K562 (cell line): ENCODE results near the gene TFAM. TPM values are rescaled to one million over a fixed set of nuclear protein-coding genes. Genes with fewer than 3 reads are reported as not detected.

Experiments
- ATAC-seq: fragments of 200-7000 bp; cut with Tn5 transposase; 3 replicates; pipeline ENCODE4 v1.9.1; 2020; ENCODE audit warnings: moderate library complexity
- BruUV-seq: library from RNA; stranded (reverse); fragments of 400-500 nt; replicated peaks from 2 replicates; lab custom pipeline; 2021; lab: Mats Ljungman, UMichigan
- CTCF ChIA-PET: fragments of 300-600 bp; formaldehyde crosslinking; extraction: SDS; loops from one replicate; lab custom pipeline; 2021; ENCODE audit warnings: low intra/inter-chr PET ratio; lab: Yijun Ruan, JAX
- POLR2A ChIA-PET: fragments of 300-600, 350-650 bp; sonication (Branson Sonifier 250); formaldehyde crosslinking; extraction: SDS; loops from one replicate; lab custom pipeline; 2021; ENCODE audit warnings: antibody characterized with exemption, inconsistent platforms; lab: Yijun Ruan, JAX
- DNase-seq, 4 experiments: peaks; one replicate each; pipeline versions ENCODE4 v3.0.0 to v3.0.0-alpha.2; 2011 to 2018; ENCODE audit warnings: low spot score in 3 of 4, mixed read lengths in 3 of 4; ENCODE audit errors: extremely low read depth in 1 of 4
- FAIRE-seq: peaks from 2 replicates; lab custom pipeline; 2011; peaks lifted over from hg19 to GRCh38; lab: Jason Lieb, UNC
- H2AFZ ChIP-seq: 2 replicates; pipeline ENCODE4 v1.6.0; 2011; ENCODE audit warnings: low read depth, low read length, control low read depth, inconsistent platforms
- H3K27ac ChIP-seq: fragments of 200-600 bp; 3 replicates; pipeline ENCODE4 v1.8.0; 2011; ENCODE audit warnings: low read depth, mild to moderate bottlenecking, control low read depth, inconsistent platforms, low read length, moderate library complexity, mixed read lengths; ENCODE audit errors: extremely low read depth
- H3K27me3 ChIP-seq, 2 experiments: fragments of 300-600 bp in 1 of 2; 2 replicates in 1 of 2; 3 replicates in 1 of 2; pipeline versions ENCODE4 v1.6.0 to v1.8.0; 2011; ENCODE audit warnings: inconsistent platforms in 2 of 2, low read length in 2 of 2, mild to moderate bottlenecking in 1 of 2, mixed read lengths in 1 of 2, moderate library complexity in 1 of 2; ENCODE audit not compliant: control insufficient read depth in 2 of 2, insufficient read depth in 2 of 2
- H3K36me3 ChIP-seq: fragments of 300-600 bp; 3 replicates; pipeline ENCODE4 v1.8.0; 2011; ENCODE audit warnings: mild to moderate bottlenecking, low read length, inconsistent platforms; ENCODE audit not compliant: control insufficient read depth, insufficient read depth
- H3K4me1 ChIP-seq, 2 experiments: fragments of 200-600 bp in 1 of 2; replicated peaks in 1 of 2; 2 replicates in 1 of 2; 3 replicates in 1 of 2; pipeline versions ENCODE4 v1.5.1 to v1.8.0; 2011; ENCODE audit warnings: inconsistent platforms in 2 of 2, low read length in 2 of 2, mild to moderate bottlenecking in 1 of 2, mixed read lengths in 1 of 2, moderate library complexity in 1 of 2; ENCODE audit not compliant: control insufficient read depth in 2 of 2, insufficient read depth in 2 of 2
- H3K4me2 ChIP-seq: 2 replicates; pipeline ENCODE4 v1.6.1; 2011; ENCODE audit warnings: low read length, control low read depth, inconsistent platforms, mixed read lengths; ENCODE audit not compliant: insufficient read depth
- H3K4me3 ChIP-seq: fragments of 200-600 bp; sonication (generic), shearing (Covaris generic); 2 replicates; pipeline ENCODE4 v1.5.1; 2016; ENCODE audit warnings: control low read depth, inconsistent platforms
- H3K79me2 ChIP-seq: fragments of 200-600 bp; 3 replicates; pipeline ENCODE4 v1.8.0; 2011; ENCODE audit warnings: low read length, inconsistent platforms; ENCODE audit not compliant: control insufficient read depth, insufficient read depth
- H3K9ac ChIP-seq, 2 experiments: 2 replicates each; pipeline versions ENCODE4 v1.6.0 to v1.6.1; 2011; ENCODE audit warnings: low read depth in 2 of 2, low read length in 2 of 2, control low read depth in 1 of 2, inconsistent platforms in 1 of 2, mild to moderate bottlenecking in 1 of 2, mixed read lengths in 1 of 2; ENCODE audit not compliant: insufficient read depth in 1 of 2
- H3K9me1 ChIP-seq: one replicate; pipeline ENCODE4 v1.6.0; 2011; ENCODE audit warnings: inconsistent platforms, mild to moderate bottlenecking, low read length, moderate library complexity; ENCODE audit not compliant: control insufficient read depth, insufficient read depth
- H3K9me3 ChIP-seq: replicated peaks from 2 replicates; pipeline ENCODE4 v1.5.1; 2011; ENCODE audit warnings: low read depth, low read length, inconsistent platforms; ENCODE audit not compliant: control insufficient read depth, insufficient read depth
- H4K20me1 ChIP-seq: replicated peaks from 2 replicates; pipeline ENCODE4 v1.6.1; 2011; ENCODE audit warnings: low read length, inconsistent platforms, mixed read lengths; ENCODE audit not compliant: control insufficient read depth, insufficient read depth
- GTF2E2 ChIP-seq: fragments of 200-800 bp; sonication (Bioruptor generic); IDR thresholded peaks from 2 replicates; pipeline ENCODE4 v1.6.1; 2016; ENCODE audit warnings: missing genetic modification characterization, missing compliant biosample characterization
- ZNF436 ChIP-seq: fragments of 250-450, 450-650 bp; sonication (Bioruptor Pico); formaldehyde crosslinking; IDR thresholded peaks from 2 replicates; pipeline ENCODE4 v1.7.0; 2020; ENCODE audit warnings: mild to moderate bottlenecking
- WGBS: fragments of 100-300 bp; shearing (Covaris generic); methylation state at CpG from one replicate; pipeline ENCODE4 v1.1.6; 2016; ENCODE audit warnings: low coverage, mixed read lengths; ENCODE audit not compliant: insufficient coverage; ENCODE audit errors: missing lambda C conversion rate; 5-methylcytosine and 5-hydroxymethylcytosine counted together
- in situ Hi-C: fragments of 300-500 bp; cut with MboI; formaldehyde crosslinking; loops from 4 replicates; pipeline ENCODE4 v1.15.0; 2018; ENCODE audit warnings: inconsistent platforms, mixed read lengths
- intact Hi-C: fragments of 100-400 bp; cut with micrococcal nuclease; formaldehyde crosslinking; loops from 2 replicates; pipeline ENCODE4 v1.14.2; 2022
- polyA plus RNA-seq, 8 experiments: library from polyadenylated mRNA; depleted of rRNA in 4 of 8; stranded (reverse) in 5 of 8; unstranded in 3 of 8; fragments of >200 nt; fragmentation: Nextera tagmentation in 2 of 8; fragmentation: Illumina TruSeq in 1 of 8; extraction: Ambion mirVana in 2 of 8; extraction: Trizol in 1 of 8; gene quantifications; 2 replicates each; pipeline versions ENCODE4 v1.2.1 to v1.2.3, GENCODE V29; 2011 to 2014; ENCODE audit warnings: inconsistent platforms in 1 of 8, missing spikeins in 1 of 8
- total RNA-seq, 7 experiments: library from RNA; depleted of rRNA in 6 of 7; stranded (reverse); fragments of >200 nt in 6 of 7; fragmentation: Illumina TruSeq in 2 of 7; extraction: Trizol in 2 of 7; gene quantifications; 2 replicates each; pipeline versions ENCODE4 v1.2.1 to v1.2.3, GENCODE V29; 2011 to 2021; ENCODE audit warnings: low replicate concordance in 1 of 7
- TF ChIP-seq, protein P1 (sequence below), 2 experiments: fragments of 450-650 bp in 1 of 2; sonication (generic) in 1 of 2; formaldehyde crosslinking in 1 of 2; IDR thresholded peaks in 1 of 2; conservative IDR thresholded peaks in 1 of 2; 2 replicates each; pipeline versions ENCODE4 v1.6.1 to v1.8.1; 2016 to 2023; ENCODE audit warnings: mild to moderate bottlenecking in 2 of 2, moderate library complexity in 2 of 2, inconsistent platforms in 1 of 2, missing genetic modification reagents in 1 of 2

TFAM gene
- total and polyA plus RNA-seq, 9 of the 15 experiments (the other 6 are each of a cell fraction or from before 2014, with no cell fraction given) = 74.3 to 227 (median 155) TPM

DNA sequence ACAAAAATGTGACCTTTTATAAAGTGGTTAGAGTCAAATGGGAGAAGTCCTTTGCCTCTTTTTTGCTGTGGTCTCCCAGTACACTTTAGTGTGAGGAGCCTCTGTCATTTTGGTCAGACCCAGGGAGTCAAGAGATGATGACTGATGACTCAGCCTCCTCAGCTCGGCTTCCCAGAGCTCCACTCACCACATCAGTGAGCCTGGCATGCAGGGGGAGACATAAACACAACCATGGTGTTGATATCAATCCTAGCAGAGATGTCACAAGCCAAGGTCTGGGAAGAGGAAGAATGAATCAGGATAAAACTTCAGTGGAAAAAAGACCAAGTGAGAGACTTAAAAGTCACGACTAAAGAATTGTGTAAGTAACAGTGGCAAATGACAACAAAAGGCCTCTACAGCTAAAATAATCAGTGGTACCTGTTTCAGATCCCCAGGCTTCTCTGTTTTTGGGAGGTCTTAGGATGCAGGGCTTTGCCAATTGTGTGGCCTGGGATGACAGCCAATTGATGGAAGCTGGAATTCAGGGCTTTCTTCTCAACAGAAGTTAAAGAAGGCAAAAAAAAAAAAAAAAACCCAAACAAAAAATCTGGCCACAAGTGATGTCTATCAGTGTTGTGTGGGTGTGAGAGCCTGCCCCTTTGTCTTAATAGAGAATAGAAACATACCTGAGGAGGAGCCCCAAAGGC, 50.2 kb downstream of the TFAM start:
- WGBS = 0% methylated on average over 2 of the region's 2 CpGs
- H3K27me3 ChIP-seq = no peaks in the 10 kb centered on the region
- H3K9me3 ChIP-seq = no peaks in the 10 kb centered on the region
- H3K9ac ChIP-seq = no peak overlapping the region
- no peak for FAIRE-seq
- 0 out of 3 replicates have a peak, but pooled peaks have one; percentile 38 for ATAC-seq
- in situ Hi-C loops = no loop called here
- no TSS peak for BruUV-seq
- intact Hi-C loops = no loop called here
- H4K20me1 ChIP-seq = no peaks in the 10 kb centered on the region
- H3K4me1 ChIP-seq = no peaks in the 10 kb centered on the region
- DNase-seq = peak in 1 of 4 experiments; percentile 14
- H3K79me2 ChIP-seq = no peaks in the 10 kb centered on the region
- H3K4me3 ChIP-seq = no peak overlapping the region
- no peaks in the 10 kb centered on the region for H3K9me1 ChIP-seq
- TF ChIP-seq, protein P1, sequence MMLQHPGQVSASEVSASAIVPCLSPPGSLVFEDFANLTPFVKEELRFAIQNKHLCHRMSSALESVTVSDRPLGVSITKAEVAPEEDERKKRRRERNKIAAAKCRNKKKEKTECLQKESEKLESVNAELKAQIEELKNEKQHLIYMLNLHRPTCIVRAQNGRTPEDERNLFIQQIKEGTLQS (IDR thresholded peaks at IDR 0.05) = peak; percentile 31; the same call in 1 of the 2 replicates
- TF ChIP-seq, protein P1 (CRISPR knock-in tag; conservative IDR thresholded peaks at IDR 0.05) = no peak
- TF ChIP-seq ZNF436 (CRISPR knock-in tag) (no peak), GTF2E2 (no peak)
- TF ChIP-seq, all 486 proteins: peak for 1
- H3K27ac ChIP-seq = no peak overlapping the region
- ChIA-PET POLR2A (interaction anchor here (1.1 kb wide), 1 partner anchor 12 kb away, joined by 4 read pairs; no protein-coding TSS in a partner anchor), CTCF (no interaction called here)
- H3K4me2 ChIP-seq = no peak overlapping the region
- no peak overlapping the region for H2AFZ ChIP-seq
- H3K36me3 ChIP-seq = no peaks in the 10 kb centered on the region
